Loucy (cell line): ENCODE results near the gene MRPS12.

Experiments used
- CTCF ChIP-seq: fragments of 200-600 bp; sonication (generic); conservative IDR thresholded peaks from 2 replicates; pipeline ENCODE4 v1.5.1; 2014; ENCODE audit warnings: mild to moderate bottlenecking, antibody characterized with exemption, low read length
- EZH2phosphoT487 ChIP-seq: fragments of 200-600 bp; IDR thresholded peaks from 2 replicates; pipeline ENCODE4 v1.6.1; 2018; ENCODE audit warnings: antibody characterized with exemption, mild to moderate bottlenecking, moderate library complexity, borderline replicate concordance

GRCh38 chr19:38908911-38909310 lies 21.8 kb upstream of the MRPS12 start:
- TF ChIP-seq CTCF, result no peak
- no peak for TF ChIP-seq EZH2phosphoT487
